Measurements from ENCODE around the gene ODAD4.

ODAD4 gene

DNA sequence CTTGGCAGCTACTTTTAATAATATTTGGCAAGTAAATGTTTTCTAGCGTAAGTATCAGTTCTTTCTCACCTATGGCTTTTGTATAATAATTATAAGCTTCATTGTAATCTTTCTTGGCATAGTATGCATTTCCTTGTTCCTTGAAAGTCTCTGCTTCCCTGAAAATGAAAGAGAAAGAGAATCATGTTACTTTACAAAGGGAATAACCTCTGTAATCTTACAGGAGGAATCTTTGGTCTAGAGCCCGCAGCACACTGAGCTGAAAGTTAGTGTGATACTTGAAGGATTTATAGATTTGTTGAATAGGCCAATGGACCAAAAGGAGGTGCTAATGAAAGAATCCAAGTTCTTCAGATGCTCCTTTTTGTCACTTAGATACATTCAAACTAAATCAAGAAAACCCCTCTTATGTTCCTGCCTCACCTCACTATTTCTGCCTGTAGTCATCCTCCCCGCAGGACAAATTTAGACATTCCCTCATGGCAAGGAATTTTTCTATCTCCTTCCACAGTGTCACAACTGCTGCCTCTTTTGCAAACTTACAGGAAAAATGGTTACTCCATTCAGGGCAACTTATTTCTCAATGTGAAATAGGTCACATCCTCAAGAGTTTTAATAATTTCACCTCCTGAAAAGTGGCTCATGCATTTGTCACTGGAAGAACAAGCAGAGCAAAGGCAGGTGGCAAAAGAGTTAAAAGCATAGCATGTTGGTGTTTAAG lies 70.2 kb downstream of the ODAD4 start:
- TF ChIP-seq TCF12 (IDR thresholded peaks at IDR 0.05; ENCODE audit: low read depth) = no peak
- TF ChIP-seq, protein P1, sequence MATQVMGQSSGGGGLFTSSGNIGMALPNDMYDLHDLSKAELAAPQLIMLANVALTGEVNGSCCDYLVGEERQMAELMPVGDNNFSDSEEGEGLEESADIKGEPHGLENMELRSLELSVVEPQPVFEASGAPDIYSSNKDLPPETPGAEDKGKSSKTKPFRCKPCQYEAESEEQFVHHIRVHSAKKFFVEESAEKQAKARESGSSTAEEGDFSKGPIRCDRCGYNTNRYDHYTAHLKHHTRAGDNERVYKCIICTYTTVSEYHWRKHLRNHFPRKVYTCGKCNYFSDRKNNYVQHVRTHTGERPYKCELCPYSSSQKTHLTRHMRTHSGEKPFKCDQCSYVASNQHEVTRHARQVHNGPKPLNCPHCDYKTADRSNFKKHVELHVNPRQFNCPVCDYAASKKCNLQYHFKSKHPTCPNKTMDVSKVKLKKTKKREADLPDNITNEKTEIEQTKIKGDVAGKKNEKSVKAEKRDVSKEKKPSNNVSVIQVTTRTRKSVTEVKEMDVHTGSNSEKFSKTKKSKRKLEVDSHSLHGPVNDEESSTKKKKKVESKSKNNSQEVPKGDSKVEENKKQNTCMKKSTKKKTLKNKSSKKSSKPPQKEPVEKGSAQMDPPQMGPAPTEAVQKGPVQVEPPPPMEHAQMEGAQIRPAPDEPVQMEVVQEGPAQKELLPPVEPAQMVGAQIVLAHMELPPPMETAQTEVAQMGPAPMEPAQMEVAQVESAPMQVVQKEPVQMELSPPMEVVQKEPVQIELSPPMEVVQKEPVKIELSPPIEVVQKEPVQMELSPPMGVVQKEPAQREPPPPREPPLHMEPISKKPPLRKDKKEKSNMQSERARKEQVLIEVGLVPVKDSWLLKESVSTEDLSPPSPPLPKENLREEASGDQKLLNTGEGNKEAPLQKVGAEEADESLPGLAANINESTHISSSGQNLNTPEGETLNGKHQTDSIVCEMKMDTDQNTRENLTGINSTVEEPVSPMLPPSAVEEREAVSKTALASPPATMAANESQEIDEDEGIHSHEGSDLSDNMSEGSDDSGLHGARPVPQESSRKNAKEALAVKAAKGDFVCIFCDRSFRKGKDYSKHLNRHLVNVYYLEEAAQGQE (IDR thresholded peaks at IDR 0.05; ENCODE audit: low read depth) = no peak
- no peak for TF ChIP-seq RAD21 (IDR thresholded peaks at IDR 0.05; ENCODE audit: low read depth)
- TF ChIP-seq EGR1 (IDR thresholded peaks at IDR 0.05) = no peak
- no peak for TF ChIP-seq FOXM1 (IDR thresholded peaks at IDR 0.05; ENCODE audit: borderline replicate concordance, low read depth)
- no peak for TF ChIP-seq CREB1 (IDR thresholded peaks at IDR 0.05; ENCODE audit: low read depth)
- no peak for TF ChIP-seq ZBTB7A (IDR thresholded peaks at IDR 0.05; ENCODE audit: low read depth)
- no peak for TF ChIP-seq EP300 (IDR thresholded peaks at IDR 0.05; ENCODE audit: borderline replicate concordance)
- no peak for TF ChIP-seq YY1 (IDR thresholded peaks at IDR 0.05; ENCODE audit: low read depth)

DNA sequence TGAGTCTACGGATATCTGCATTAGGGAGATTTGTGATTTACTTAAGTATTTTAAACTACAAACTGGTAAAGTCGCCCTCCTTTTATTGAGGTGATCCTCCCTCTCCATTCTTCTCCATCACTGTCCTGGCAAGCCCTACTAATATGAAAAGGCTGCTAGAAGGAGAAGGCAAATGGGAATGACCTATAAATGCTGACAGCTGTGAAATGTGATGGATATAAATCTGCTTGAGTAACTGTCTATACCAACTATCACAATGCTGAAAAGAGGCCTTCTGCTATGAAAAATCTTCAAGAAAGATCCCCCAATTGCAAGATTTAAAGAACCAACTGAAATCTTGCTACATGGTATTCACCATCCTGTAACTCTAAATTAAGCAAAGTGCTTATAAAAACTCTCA lies 71.3 kb downstream of the ODAD4 start:
- TF ChIP-seq, protein P2, sequence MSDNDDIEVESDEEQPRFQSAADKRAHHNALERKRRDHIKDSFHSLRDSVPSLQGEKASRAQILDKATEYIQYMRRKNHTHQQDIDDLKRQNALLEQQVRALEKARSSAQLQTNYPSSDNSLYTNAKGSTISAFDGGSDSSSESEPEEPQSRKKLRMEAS (IDR thresholded peaks at IDR 0.05) = no peak

DNA sequence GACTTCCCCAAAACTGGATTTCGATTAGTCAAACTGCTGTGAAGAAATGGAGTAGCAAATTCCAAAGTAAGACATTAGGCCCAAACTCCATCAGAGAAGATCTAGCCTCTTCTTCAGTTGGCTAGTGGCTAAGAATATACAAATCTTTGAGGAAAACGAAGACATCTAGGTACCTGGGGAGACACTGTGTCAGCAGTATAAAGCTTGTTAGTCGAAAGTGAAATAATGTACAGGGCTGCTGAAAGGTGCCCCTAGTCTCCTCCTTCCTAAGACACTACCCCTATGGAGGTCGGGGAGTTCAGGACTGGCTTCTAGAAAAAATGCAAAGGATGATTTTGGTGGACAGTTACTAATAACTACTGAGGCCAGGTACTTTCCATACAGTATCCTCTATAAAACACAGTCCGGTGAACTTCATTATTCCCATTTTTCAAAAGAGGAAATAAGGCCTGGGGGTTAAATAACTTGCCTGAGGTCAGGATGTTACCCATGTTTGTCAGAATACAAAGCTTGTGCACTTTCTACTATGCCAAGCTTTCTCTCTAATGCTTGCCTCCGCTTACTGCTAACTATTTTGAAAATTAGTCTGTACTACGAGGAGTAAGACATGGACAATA lies 71.9 kb downstream of the ODAD4 start:
- TF ChIP-seq EP300 (IDR thresholded peaks at IDR 0.05; ENCODE audit: borderline replicate concordance) (no peak), TCF12 (IDR thresholded peaks at IDR 0.05; ENCODE audit: low read depth) (no peak), YY1 (IDR thresholded peaks at IDR 0.05; ENCODE audit: low read depth) (no peak), CREB1 (IDR thresholded peaks at IDR 0.05; ENCODE audit: low read depth) (no peak), FOXM1 (IDR thresholded peaks at IDR 0.05; ENCODE audit: borderline replicate concordance, low read depth) (no peak), EGR1 (IDR thresholded peaks at IDR 0.05) (no peak)
- TF ChIP-seq, protein P2 (IDR thresholded peaks at IDR 0.05) = no peak

DNA sequence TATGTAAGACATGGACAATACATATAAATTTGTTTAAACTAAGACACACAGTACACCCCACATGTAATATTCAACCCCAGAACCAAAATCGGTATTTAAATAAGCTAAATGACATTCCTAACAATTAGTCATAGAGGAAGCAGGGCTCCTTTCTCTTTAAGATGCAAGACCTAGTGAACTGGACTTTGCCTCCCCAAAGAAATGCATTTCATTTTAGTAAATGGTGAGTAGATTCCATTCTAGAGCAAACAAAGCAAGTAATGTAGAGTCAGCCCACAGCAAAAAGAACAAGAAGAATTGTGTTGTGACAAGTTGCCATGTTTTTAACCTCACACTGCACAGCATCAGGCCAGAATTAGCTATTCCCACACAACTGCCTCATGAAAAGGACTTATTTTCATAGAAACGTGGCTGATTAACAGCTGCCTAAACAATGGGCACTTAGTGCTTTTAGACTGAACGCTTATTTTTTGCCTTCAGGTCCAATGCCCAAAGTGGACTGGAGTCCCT lies 72.4 kb downstream of the ODAD4 start:
- no peak for TF ChIP-seq NFIC (IDR thresholded peaks at IDR 0.05)
- TF ChIP-seq, protein P2 (IDR thresholded peaks at IDR 0.05) = no peak
- TF ChIP-seq RAD21 (IDR thresholded peaks at IDR 0.05; ENCODE audit: low read depth) = no peak
- no peak for TF ChIP-seq FOXM1 (IDR thresholded peaks at IDR 0.05; ENCODE audit: borderline replicate concordance, low read depth)
- TF ChIP-seq YY1 (IDR thresholded peaks at IDR 0.05; ENCODE audit: low read depth) = no peak
- no peak for TF ChIP-seq ZBTB7A (IDR thresholded peaks at IDR 0.05; ENCODE audit: low read depth)
- TF ChIP-seq EGR1 (IDR thresholded peaks at IDR 0.05) = no peak
- TF ChIP-seq CEBPB (IDR thresholded peaks at IDR 0.05) = no peak
- TF ChIP-seq, protein P1 (IDR thresholded peaks at IDR 0.05; ENCODE audit: low read depth) = no peak
- TF ChIP-seq TEAD4 (IDR thresholded peaks at IDR 0.05) = no peak
- no peak for TF ChIP-seq TAF1 (IDR thresholded peaks at IDR 0.05; ENCODE audit: low read depth)
- no peak for TF ChIP-seq CREB1 (IDR thresholded peaks at IDR 0.05; ENCODE audit: low read depth)
- TF ChIP-seq EP300 (IDR thresholded peaks at IDR 0.05; ENCODE audit: borderline replicate concordance) = no peak
- no peak for TF ChIP-seq TCF12 (IDR thresholded peaks at IDR 0.05; ENCODE audit: low read depth)
- TF ChIP-seq, protein P3, sequence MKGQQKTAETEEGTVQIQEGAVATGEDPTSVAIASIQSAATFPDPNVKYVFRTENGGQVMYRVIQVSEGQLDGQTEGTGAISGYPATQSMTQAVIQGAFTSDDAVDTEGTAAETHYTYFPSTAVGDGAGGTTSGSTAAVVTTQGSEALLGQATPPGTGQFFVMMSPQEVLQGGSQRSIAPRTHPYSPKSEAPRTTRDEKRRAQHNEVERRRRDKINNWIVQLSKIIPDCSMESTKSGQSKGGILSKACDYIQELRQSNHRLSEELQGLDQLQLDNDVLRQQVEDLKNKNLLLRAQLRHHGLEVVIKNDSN (IDR thresholded peaks at IDR 0.05) = no peak

DNA sequence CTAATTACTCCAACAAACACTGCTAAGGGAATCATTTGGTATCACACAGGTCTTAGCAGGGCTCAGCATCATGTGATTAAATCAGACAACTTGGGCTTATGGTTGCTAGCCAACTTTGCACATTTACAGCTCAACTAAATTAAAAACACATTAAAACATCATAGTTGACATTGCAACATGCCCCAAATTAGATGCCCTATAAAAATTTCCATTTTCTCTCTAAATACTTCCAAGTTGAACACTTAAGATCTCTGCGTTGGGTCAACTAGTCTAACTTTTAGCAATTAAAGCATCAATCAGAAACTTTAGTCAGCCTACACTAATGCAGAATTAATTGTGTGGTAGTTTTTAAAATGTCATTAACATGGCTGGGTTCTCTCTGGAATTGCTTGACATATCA lies 74.7 kb downstream of the ODAD4 start:
- TF ChIP-seq EGR1 (IDR thresholded peaks at IDR 0.05) (no peak), TCF12 (IDR thresholded peaks at IDR 0.05; ENCODE audit: low read depth) (no peak), CREB1 (IDR thresholded peaks at IDR 0.05; ENCODE audit: low read depth) (no peak), FOXM1 (IDR thresholded peaks at IDR 0.05; ENCODE audit: borderline replicate concordance, low read depth) (no peak), YY1 (IDR thresholded peaks at IDR 0.05; ENCODE audit: low read depth) (no peak), TEAD4 (IDR thresholded peaks at IDR 0.05) (no peak), NFIC (IDR thresholded peaks at IDR 0.05) (no peak), TAF1 (IDR thresholded peaks at IDR 0.05; ENCODE audit: low read depth) (no peak), EP300 (IDR thresholded peaks at IDR 0.05; ENCODE audit: borderline replicate concordance) (no peak), CEBPB (IDR thresholded peaks at IDR 0.05) (no peak), RAD21 (IDR thresholded peaks at IDR 0.05; ENCODE audit: low read depth) (no peak)
- TF ChIP-seq, protein P2 (IDR thresholded peaks at IDR 0.05) = no peak
- TF ChIP-seq, protein P1 (IDR thresholded peaks at IDR 0.05; ENCODE audit: low read depth) = no peak
